Tibial artery (tissue), 4 donors: ENCODE results near the gene MINDY4.

Experiments
- DNase-seq, 2 donors: peaks; one replicate each; pipeline ENCODE4 v3.0.0-alpha.2; 2019
- H3K27ac ChIP-seq, 2 donors: fragments of 200-600 bp; sonication (generic) in 1 of 2; 1 replicate in 1 of 2; 2 replicates in 1 of 2; pipeline ENCODE4 v1.5.1; 2018 to 2019; ENCODE audit warnings: mild to moderate bottlenecking in 1 of 2
- H3K27me3 ChIP-seq, 2 donors: fragments of 200-600 bp; sonication (generic) in 1 of 2; one replicate each; pipeline versions ENCODE4 v1.5.1 to v1.6.0; 2016 to 2019
- H3K36me3 ChIP-seq, 3 donors: fragments of 200-600 bp; sonication (generic) in 2 of 3; one replicate each; pipeline ENCODE4 v1.5.1; 2016 to 2019; ENCODE audit warnings: mild to moderate bottlenecking in 2 of 3
- H3K4me1 ChIP-seq, 4 donors: fragments of 200-600 bp; sonication (generic) in 2 of 4; 1 replicate in 3 of 4; 2 replicates in 1 of 4; pipeline ENCODE4 v1.5.1; 2016 to 2019
- H3K4me3 ChIP-seq, 2 donors: fragments of 200-600 bp; sonication (generic) in 1 of 2; 1 replicate in 1 of 2; 2 replicates in 1 of 2; pipeline ENCODE4 v1.5.1; 2018 to 2019; ENCODE audit warnings: mild to moderate bottlenecking in 2 of 2
- H3K9me3 ChIP-seq, 3 donors: fragments of 200-600 bp; sonication (generic) in 1 of 3; one replicate each; pipeline ENCODE4 v1.5.1; 2016 to 2019
- intact Hi-C: fragments of 100-400 bp; cut with DNase I; formaldehyde crosslinking; loops from one replicate; pipeline ENCODE4 v1.15.0; 2023; ENCODE audit warnings: low total_unique reads
- TF ChIP-seq, protein P1 (sequence below), 2 experiments: fragments of 200-600 bp in 1 of 2; fragments of 450-650 bp in 1 of 2; IDR thresholded peaks; one replicate each; pipeline ENCODE4 v1.5.1; 2017 to 2019; ENCODE audit warnings: antibody characterized with exemption in 2 of 2, mild to moderate bottlenecking in 1 of 2, moderate library complexity in 1 of 2

Gene MINDY4

DNA sequence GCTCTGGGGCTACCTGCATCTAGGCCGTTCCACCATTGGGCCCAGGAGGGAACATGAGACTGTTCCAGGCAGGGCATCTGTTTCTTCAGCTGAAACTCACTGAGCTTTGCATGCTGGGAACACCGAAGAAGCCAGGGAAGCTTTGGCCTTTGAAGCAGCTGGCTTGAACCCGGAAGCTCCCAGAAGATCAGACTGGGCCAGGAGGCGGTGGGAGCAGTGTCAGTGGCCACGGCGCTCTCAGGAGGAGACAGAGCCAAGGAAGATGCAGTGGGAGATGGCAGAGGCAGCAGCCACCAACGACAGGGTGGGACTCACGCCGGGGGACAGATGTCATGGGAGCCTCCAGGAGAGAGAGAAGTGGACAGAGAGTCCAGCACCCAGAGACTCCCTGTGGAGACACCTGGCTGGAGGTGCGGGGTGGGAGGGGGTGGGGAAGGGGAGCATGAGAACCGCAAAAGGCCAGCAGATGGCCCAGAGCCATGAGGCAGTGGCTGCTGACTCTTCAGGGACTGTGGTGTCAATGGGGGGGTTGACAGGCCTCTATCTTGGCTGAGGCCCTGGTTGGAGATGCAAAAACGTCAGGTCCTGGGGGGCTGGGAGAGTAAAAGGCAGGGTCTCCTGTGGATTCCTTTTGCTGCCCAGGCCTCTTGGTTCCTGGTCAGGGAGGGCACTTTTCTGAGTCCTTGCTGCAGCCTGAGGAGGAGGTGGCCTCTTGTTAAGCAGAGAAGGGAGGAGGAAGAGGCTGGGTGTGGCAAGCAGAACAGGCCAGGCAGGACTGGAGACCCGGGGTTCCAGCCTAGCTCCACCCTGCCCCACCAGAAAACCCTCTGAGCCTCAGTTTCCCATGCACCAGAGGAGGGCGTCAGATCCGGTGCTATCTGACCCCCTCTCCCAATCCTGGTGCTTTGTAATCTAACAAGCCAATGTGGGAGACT lies 134.1 kb downstream of the MINDY4 start:
- Histone ChIP-seq H3K27ac (peak overlapping the region; percentile 87 to 92), H3K36me3 (no peaks in the 10 kb centered on the region), H3K9me3 (no peaks in the 10 kb centered on the region), H3K27me3 (no peaks in the 10 kb centered on the region), H3K4me3 (no peak overlapping the region), H3K4me1 (peaks cover 0 to 67% (median 57%) of the 10 kb centered on the region in 4 donors)
- TF ChIP-seq, protein P1, sequence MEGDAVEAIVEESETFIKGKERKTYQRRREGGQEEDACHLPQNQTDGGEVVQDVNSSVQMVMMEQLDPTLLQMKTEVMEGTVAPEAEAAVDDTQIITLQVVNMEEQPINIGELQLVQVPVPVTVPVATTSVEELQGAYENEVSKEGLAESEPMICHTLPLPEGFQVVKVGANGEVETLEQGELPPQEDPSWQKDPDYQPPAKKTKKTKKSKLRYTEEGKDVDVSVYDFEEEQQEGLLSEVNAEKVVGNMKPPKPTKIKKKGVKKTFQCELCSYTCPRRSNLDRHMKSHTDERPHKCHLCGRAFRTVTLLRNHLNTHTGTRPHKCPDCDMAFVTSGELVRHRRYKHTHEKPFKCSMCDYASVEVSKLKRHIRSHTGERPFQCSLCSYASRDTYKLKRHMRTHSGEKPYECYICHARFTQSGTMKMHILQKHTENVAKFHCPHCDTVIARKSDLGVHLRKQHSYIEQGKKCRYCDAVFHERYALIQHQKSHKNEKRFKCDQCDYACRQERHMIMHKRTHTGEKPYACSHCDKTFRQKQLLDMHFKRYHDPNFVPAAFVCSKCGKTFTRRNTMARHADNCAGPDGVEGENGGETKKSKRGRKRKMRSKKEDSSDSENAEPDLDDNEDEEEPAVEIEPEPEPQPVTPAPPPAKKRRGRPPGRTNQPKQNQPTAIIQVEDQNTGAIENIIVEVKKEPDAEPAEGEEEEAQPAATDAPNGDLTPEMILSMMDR (IDR thresholded peaks at IDR 0.05), result no peak
- DNase-seq, result no peak
- intact Hi-C loops, result loop anchor here (5.0 kb wide), 1 partner anchor 103 kb away; no protein-coding TSS in a partner anchor

DNA sequence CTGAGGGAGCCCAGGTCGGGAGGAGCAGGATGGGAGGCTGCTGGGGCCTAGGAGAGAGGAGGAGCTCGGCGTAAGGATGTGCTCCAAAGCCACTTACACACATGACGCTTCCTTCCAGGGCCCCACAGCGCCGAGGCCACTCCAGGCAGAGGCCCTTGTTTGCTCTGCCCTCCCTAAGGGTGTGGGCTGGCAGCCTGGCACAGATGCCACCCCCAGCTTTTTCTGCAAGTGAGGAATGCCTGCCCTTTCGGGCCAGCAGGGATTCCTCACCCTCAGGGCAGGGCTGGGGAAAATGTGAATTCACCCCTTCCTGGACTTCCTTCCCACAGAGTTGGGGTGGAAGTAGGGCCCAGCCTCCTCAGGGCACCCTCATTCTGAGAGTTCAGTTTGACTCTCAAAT lies 134.8 kb downstream of the MINDY4 start:
- Histone ChIP-seq H3K9me3 (no peaks in the 10 kb centered on the region), H3K27ac (peak overlapping the region; percentile 87 to 92), H3K4me3 (no peak overlapping the region), H3K4me1 (peaks cover 0 to 67% (median 60%) of the 10 kb centered on the region in 4 donors), H3K36me3 (no peaks in the 10 kb centered on the region), H3K27me3 (no peaks in the 10 kb centered on the region)
- TF ChIP-seq, protein P1 (IDR thresholded peaks at IDR 0.05), result no peak
- no peak for DNase-seq
- intact Hi-C loops, result loop anchor here (5.0 kb wide), 1 partner anchor 104 kb away; no protein-coding TSS in a partner anchor

DNA sequence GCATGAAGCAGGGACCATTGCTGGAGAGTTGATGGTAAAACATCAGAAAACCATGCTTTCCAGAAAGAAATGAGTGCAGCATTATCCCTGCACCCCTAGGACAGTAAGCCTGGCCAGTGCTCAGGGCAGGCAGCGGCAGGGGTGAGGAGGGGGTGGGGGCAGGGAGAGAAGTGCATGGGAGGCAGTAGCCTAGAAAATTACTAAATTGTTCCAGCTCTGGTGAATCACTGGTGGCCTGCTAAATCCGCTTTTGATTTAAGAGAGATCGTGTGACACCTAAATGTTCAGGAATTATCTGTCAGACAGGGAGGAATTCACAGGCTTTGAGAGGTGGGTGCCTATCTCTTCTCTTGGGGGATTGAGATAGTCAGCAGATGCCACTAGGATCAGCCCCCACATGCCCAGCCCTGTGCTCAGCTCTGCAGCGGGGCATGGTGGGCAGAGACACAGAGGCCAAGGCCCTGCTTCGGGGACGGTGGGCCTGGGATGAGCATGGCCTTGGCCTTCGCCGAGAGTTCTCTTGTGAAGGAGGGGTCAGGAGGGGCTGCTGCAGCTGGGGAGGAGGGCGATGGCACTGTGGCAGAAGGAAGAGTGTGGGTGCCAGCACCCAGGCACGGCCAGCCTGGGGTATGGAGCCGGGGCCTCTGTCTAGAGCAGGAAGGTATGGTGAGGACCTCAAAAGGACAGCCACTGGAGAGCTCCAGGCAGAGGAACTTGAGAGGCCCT lies 135.5 kb downstream of the MINDY4 start:
- Histone ChIP-seq H3K4me3 (no peak overlapping the region), H3K36me3 (no peaks in the 10 kb centered on the region), H3K27ac (peak overlapping the region; percentile 87 to 92), H3K9me3 (no peaks in the 10 kb centered on the region), H3K27me3 (no peaks in the 10 kb centered on the region), H3K4me1 (peaks cover 0 to 73% (median 65%) of the 10 kb centered on the region in 4 donors)
- TF ChIP-seq, protein P1 (IDR thresholded peaks at IDR 0.05), result no peak
- intact Hi-C loops, result loop anchor here (5.0 kb wide), 1 partner anchor 104 kb away; no protein-coding TSS in a partner anchor
- DNase-seq, result no peak

DNA sequence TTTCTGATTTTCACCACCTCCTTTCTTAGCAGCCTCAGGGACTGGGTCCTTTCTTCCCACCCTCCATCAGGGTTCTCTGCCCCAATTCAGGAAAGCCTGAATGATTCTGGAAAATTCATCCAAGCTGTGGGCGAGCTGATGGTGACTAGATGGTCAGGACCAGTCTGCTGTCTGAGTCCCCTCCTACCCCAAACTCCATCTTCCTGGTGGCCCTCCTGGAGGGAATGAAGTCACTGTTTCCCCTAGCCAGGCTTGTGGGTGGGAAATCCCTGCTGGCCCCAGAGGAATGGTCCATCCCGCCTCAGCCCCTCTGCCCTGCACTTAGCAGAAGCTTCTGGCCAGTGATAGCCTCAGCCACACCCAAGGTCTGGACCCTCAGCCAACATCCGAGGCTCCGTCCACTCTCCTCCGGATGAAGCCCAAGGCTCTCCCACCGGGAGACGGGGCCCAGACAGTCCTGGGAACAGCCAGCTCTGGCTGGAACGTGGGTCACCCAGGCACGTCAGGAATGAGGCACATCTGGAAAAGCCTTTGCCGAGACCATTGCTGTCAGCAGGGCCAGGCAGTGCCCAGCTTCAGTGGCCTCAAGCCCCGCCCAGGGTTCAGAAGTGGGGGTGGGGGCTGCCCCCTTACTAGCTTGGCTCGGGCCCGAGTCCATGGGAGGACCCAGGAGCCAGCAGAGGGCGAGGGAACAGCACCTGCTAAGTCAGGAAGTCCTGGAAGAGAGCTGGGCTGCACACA lies 136.5 kb downstream of the MINDY4 start:
- intact Hi-C loops, result loop anchor here (5.0 kb wide), 1 partner anchor 105 kb away; no protein-coding TSS in a partner anchor
- Histone ChIP-seq H3K27ac (peak overlapping the region; percentile 87 to 92), H3K27me3 (no peaks in the 10 kb centered on the region), H3K4me3 (no peak overlapping the region), H3K36me3 (no peaks in the 10 kb centered on the region), H3K4me1 (peaks cover 0 to 83% (median 74%) of the 10 kb centered on the region in 4 donors), H3K9me3 (no peaks in the 10 kb centered on the region)
- no peak for DNase-seq
- TF ChIP-seq, protein P1 (IDR thresholded peaks at IDR 0.05), result no peak

DNA sequence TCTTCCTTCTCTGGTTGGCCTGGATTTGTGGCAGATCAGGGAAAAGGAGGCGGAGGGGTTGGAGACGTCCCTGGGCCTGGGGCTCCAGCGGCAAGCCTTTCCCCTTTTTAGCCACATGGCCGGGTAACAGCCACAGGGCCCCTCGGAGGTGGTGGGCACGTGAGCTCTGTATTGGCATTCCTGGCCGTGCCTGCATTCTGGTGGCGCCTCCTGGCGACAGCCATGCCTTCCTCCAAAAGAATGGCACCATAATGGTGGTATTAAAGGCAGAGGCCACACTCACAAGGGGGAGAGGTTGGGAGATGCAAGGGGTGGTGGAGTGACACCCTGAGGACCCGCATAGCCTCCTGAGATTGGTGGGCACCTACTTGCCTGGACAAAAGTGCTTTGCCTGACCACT lies 137.5 kb downstream of the MINDY4 start:
- H3K27ac ChIP-seq, result peak overlapping the region; percentile 87 to 92
- H3K36me3 ChIP-seq, result no peaks in the 10 kb centered on the region
- no peaks in the 10 kb centered on the region for H3K27me3 ChIP-seq
- TF ChIP-seq, protein P1 (IDR thresholded peaks at IDR 0.05), result no peak
- no peak overlapping the region for H3K4me3 ChIP-seq
- DNase-seq, result no peak
- peaks cover 0 to 93% (median 83%) of the 10 kb centered on the region in 4 donors for H3K4me1 ChIP-seq
- no peaks in the 10 kb centered on the region for H3K9me3 ChIP-seq
- intact Hi-C loops, result loop anchor here (5.0 kb wide), 1 partner anchor 106 kb away; no protein-coding TSS in a partner anchor
